ENCODE measurements around the gene HYAL2. TPM values are rescaled to one million over a fixed set of nuclear protein-coding genes. Genes with fewer than 3 reads are reported as not detected.

The HYAL2 gene
- polyA plus RNA-seq, 3 donors = 18.3 to 25.8 (median 18.9) TPM

GRCh38 chr3:50295553-50296431 lies 26.8 kb downstream of the HYAL2 start:
- Histone ChIP-seq H3K9ac (ENCODE audit: insufficient read depth, low read length, poor library complexity, severe bottlenecking) (no peak overlapping the region), H4K20me1 (ENCODE audit: insufficient read depth, low read length) (no peaks in the 10 kb centered on the region), H3K4me2 (replicated peaks; ENCODE audit: extremely low read depth, low read length, poor library complexity, severe bottlenecking) (no peak overlapping the region), H3K79me2 (ENCODE audit: insufficient read depth, low read length) (peaks cover 37% of the 10 kb centered on the region), H2AFZ (ENCODE audit: insufficient read depth, low read depth, low read length, poor library complexity, severe bottlenecking) (no peak overlapping the region), H3K36me3 (replicated peaks in 1 of 2; ENCODE audit: control insufficient read depth in 1 of 2, insufficient read depth in 2 of 2, low read length in 2 of 2) (no peaks in the 10 kb centered on the region), H3K27me3 (ENCODE audit: control insufficient read depth in 2 of 2, insufficient read depth in 2 of 2, low read length in 2 of 2) (no peaks in the 10 kb centered on the region), H3K27ac (ENCODE audit: low read depth in 1 of 2, low read length in 2 of 2) (no peak overlapping the region), H3K4me1 (ENCODE audit: control insufficient read depth in 1 of 2, insufficient read depth in 2 of 2, low read length in 2 of 2) (peaks cover 44 to 54% of the 10 kb centered on the region in 2 donors), H3K9me3 (replicated peaks in 1 of 2; ENCODE audit: control insufficient read depth in 1 of 2, insufficient read depth in 1 of 2, low read length in 2 of 2) (no peaks in the 10 kb centered on the region), H3K4me3 (replicated peaks in 1 of 3; ENCODE audit: low read depth in 2 of 3, low read length in 3 of 3) (no peak overlapping the region)
- intact Hi-C loops (cut with micrococcal nuclease) = loop anchor here (5.0 kb wide), 1 partner anchor 42 kb away; no protein-coding TSS in a partner anchor
- DNase-seq = peak in 1 of 3 donors; percentile 3
- Mint-ChIP-seq H3K27ac (peak overlapping the region in 2 of 7 donors; percentile 28 to 83), H3K4me3 (no peak overlapping the region), H3K36me3 (peaks cover 3 to 9% of the 10 kb centered on the region in 2 donors), H3K27me3 (ENCODE audit: low read depth in 3 of 3) (no peaks in the 10 kb centered on the region), H3K9me3 (no peaks in the 10 kb centered on the region), H3K4me1 (peaks cover 42% of the 10 kb centered on the region)
- TF ChIP-seq, protein P1, sequence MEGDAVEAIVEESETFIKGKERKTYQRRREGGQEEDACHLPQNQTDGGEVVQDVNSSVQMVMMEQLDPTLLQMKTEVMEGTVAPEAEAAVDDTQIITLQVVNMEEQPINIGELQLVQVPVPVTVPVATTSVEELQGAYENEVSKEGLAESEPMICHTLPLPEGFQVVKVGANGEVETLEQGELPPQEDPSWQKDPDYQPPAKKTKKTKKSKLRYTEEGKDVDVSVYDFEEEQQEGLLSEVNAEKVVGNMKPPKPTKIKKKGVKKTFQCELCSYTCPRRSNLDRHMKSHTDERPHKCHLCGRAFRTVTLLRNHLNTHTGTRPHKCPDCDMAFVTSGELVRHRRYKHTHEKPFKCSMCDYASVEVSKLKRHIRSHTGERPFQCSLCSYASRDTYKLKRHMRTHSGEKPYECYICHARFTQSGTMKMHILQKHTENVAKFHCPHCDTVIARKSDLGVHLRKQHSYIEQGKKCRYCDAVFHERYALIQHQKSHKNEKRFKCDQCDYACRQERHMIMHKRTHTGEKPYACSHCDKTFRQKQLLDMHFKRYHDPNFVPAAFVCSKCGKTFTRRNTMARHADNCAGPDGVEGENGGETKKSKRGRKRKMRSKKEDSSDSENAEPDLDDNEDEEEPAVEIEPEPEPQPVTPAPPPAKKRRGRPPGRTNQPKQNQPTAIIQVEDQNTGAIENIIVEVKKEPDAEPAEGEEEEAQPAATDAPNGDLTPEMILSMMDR (IDR thresholded peaks at IDR 0.05) = no peak
- WGBS (ENCODE audit: insufficient coverage) = 97% methylated on average over 7 of the region's 8 CpGs

GRCh38 chr3:50294492-50295403 lies 27.8 kb downstream of the HYAL2 start:
- peaks cover 33 to 43% of the 10 kb centered on the region in 2 donors for H3K4me1 ChIP-seq (ENCODE audit: control insufficient read depth in 1 of 2, insufficient read depth in 2 of 2, low read length in 2 of 2)
- TF ChIP-seq, protein P1 (IDR thresholded peaks at IDR 0.05) = no peak
- peaks cover 3 to 17% of the 10 kb centered on the region in 2 donors for H3K36me3 Mint-ChIP-seq
- H3K36me3 ChIP-seq (replicated peaks in 1 of 2; ENCODE audit: control insufficient read depth in 1 of 2, insufficient read depth in 2 of 2, low read length in 2 of 2) = peaks cover 5 to 8% of the 10 kb centered on the region in 2 donors
- peak overlapping the region in 1 of 7 donors; percentile 32 for H3K27ac Mint-ChIP-seq
- H3K9ac ChIP-seq (ENCODE audit: insufficient read depth, low read length, poor library complexity, severe bottlenecking) = no peak overlapping the region
- H3K4me1 Mint-ChIP-seq = peaks cover 33% of the 10 kb centered on the region
- H3K4me3 Mint-ChIP-seq = no peak overlapping the region
- 97% methylated on average over 22 of the region's 22 CpGs for WGBS (ENCODE audit: insufficient coverage)
- no peak overlapping the region for H3K27ac ChIP-seq (ENCODE audit: low read depth in 1 of 2, low read length in 2 of 2)
- no peak overlapping the region for H2AFZ ChIP-seq (ENCODE audit: insufficient read depth, low read depth, low read length, poor library complexity, severe bottlenecking)
- H3K9me3 Mint-ChIP-seq = no peaks in the 10 kb centered on the region
- no peak overlapping the region for H3K4me2 ChIP-seq (replicated peaks; ENCODE audit: extremely low read depth, low read length, poor library complexity, severe bottlenecking)
- no peak overlapping the region for H3K4me3 ChIP-seq (replicated peaks in 1 of 3; ENCODE audit: low read depth in 2 of 3, low read length in 3 of 3)
- no peaks in the 10 kb centered on the region for H3K27me3 Mint-ChIP-seq (ENCODE audit: low read depth in 3 of 3)
- no peaks in the 10 kb centered on the region for H3K27me3 ChIP-seq (ENCODE audit: control insufficient read depth in 2 of 2, insufficient read depth in 2 of 2, low read length in 2 of 2)
- peaks cover 41% of the 10 kb centered on the region for H3K79me2 ChIP-seq (ENCODE audit: insufficient read depth, low read length)
- intact Hi-C loops (cut with micrococcal nuclease) = loop anchor here (5.0 kb wide), 1 partner anchor 43 kb away; no protein-coding TSS in a partner anchor
- DNase-seq = peak in 1 of 3 donors; percentile 5
- H3K9me3 ChIP-seq (replicated peaks in 1 of 2; ENCODE audit: control insufficient read depth in 1 of 2, insufficient read depth in 1 of 2, low read length in 2 of 2) = no peaks in the 10 kb centered on the region
- H4K20me1 ChIP-seq (ENCODE audit: insufficient read depth, low read length) = no peaks in the 10 kb centered on the region

Data from CD14-positive monocyte (primary cell).